ENCODE results near the gene ARHGAP10. TPM values are rescaled to one million over a fixed set of nuclear protein-coding genes. Genes with fewer than 3 reads are reported as not detected.

Gene ARHGAP10
- total RNA-seq, 1 donor from 2014 or later = 28.0 TPM

DNA sequence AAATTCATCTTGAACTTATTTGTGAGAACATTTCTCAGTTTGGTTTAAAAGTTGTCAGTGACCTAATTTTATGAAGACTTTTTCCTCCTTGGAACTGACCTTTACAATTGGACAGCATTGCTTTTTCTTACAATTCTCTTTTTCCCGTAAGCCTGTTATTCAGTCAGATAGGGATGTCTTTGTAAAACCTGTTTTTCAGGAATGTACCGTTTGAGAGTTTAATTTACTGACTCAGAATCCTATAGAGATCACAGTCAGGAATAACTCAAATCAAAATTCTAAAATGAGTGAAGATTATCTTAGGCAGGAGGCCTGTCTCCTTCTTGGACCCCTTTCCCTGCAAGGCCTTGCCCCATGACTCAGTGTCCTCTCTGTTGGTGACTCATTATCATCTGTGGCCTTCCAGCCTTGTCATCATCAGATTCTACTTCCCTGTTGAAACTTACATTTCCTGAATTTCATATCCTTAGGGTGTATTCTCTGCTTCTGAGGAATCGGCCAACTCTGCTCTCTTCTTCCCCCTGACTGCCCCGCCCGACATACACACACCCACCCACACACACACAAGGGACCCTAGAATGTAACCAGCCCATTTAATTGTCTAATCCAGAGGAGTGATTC is 99.8 kb downstream of the ARHGAP10 start:
- H3K27me3 Mint-ChIP-seq (ENCODE audit: low read depth, unreplicated experiment) = no peaks in the 10 kb centered on the region
- H3K9ac ChIP-seq (ENCODE audit: low read length) = peak overlapping the region; percentile 59

GRCh38 chr4:147833254-147833653 is 101.4 kb downstream of the ARHGAP10 start:
- Histone ChIP-seq H3K9ac (ENCODE audit: low read length) (no peak overlapping the region), H3K79me2 (ENCODE audit: insufficient read depth, low read length) (no peaks in the 10 kb centered on the region), H3K4me1 (ENCODE audit: insufficient read depth, low read length) (peaks cover 28% of the 10 kb centered on the region), H3K9me3 (ENCODE audit: insufficient read depth, low read depth, low read length) (no peaks in the 10 kb centered on the region), H2AFZ (ENCODE audit: low read depth, low read length) (no peak overlapping the region), H3K36me3 (ENCODE audit: insufficient read depth, low read length) (no peaks in the 10 kb centered on the region), H3K27me3 (ENCODE audit: insufficient read depth, low read length) (no peaks in the 10 kb centered on the region), H3K4me2 (ENCODE audit: low read length) (no peak overlapping the region), H3K27ac (ENCODE audit: low read depth, low read length) (no peak overlapping the region), H4K20me1 (ENCODE audit: insufficient read depth, low read length) (no peaks in the 10 kb centered on the region), H3K4me3 (ENCODE audit: insufficient read depth, low read depth, low read length) (no peak overlapping the region)
- Mint-ChIP-seq H3K4me3 (ENCODE audit: unreplicated experiment) (no peak overlapping the region), H3K36me3 (ENCODE audit: low read depth, unreplicated experiment) (peaks cover 4% of the 10 kb centered on the region), H3K27ac (ENCODE audit: unreplicated experiment) (peak overlapping the region; percentile 67), H3K4me1 (ENCODE audit: low read depth, unreplicated experiment) (peaks cover 50% of the 10 kb centered on the region), H3K9me3 (ENCODE audit: unreplicated experiment) (no peaks in the 10 kb centered on the region), H3K27me3 (ENCODE audit: low read depth, unreplicated experiment) (no peaks in the 10 kb centered on the region)
- FAIRE-seq (no peak), DNase-seq (ENCODE audit: low read depth) (no peak)
- no peak for TF ChIP-seq CTCF (IDR thresholded peaks at IDR 0.05; ENCODE audit: insufficient read depth, low read depth, low read length)
- no peak for TF ChIP-seq EZH2 (IDR thresholded peaks at IDR 0.05; ENCODE audit: insufficient read depth, low read length)

More for the DNA sequence above, 99.8 kb downstream of the ARHGAP10 start:
- DNase-seq (ENCODE audit: low read depth) (peak; percentile 87), FAIRE-seq (peak; percentile 45)
- no peaks in the 10 kb centered on the region for H3K9me3 Mint-ChIP-seq (ENCODE audit: unreplicated experiment)
- H3K27ac Mint-ChIP-seq (ENCODE audit: unreplicated experiment) = peak overlapping the region; percentile 99
- H3K4me1 ChIP-seq (ENCODE audit: insufficient read depth, low read length) = peaks cover 28% of the 10 kb centered on the region
- peak overlapping the region; percentile 20 for H3K4me3 Mint-ChIP-seq (ENCODE audit: unreplicated experiment)
- peak overlapping the region; percentile 76 for H3K4me2 ChIP-seq (ENCODE audit: low read length)
- H3K36me3 ChIP-seq (ENCODE audit: insufficient read depth, low read length) = no peaks in the 10 kb centered on the region
- H3K4me1 Mint-ChIP-seq (ENCODE audit: low read depth, unreplicated experiment) = peaks cover 51% of the 10 kb centered on the region
- TF ChIP-seq EZH2 (IDR thresholded peaks at IDR 0.05; ENCODE audit: insufficient read depth, low read length) = no peak
- TF ChIP-seq CTCF (IDR thresholded peaks at IDR 0.05; ENCODE audit: insufficient read depth, low read depth, low read length) = no peak
- H3K79me2 ChIP-seq (ENCODE audit: insufficient read depth, low read length) = no peaks in the 10 kb centered on the region
- H3K36me3 Mint-ChIP-seq (ENCODE audit: low read depth, unreplicated experiment) = peaks cover 9% of the 10 kb centered on the region
- H4K20me1 ChIP-seq (ENCODE audit: insufficient read depth, low read length) = no peaks in the 10 kb centered on the region
- peak overlapping the region; percentile 91 for H3K27ac ChIP-seq (ENCODE audit: low read depth, low read length)
- H3K27me3 ChIP-seq (ENCODE audit: insufficient read depth, low read length) = no peaks in the 10 kb centered on the region
- peak overlapping the region; percentile 26 for H2AFZ ChIP-seq (ENCODE audit: low read depth, low read length)
- no peaks in the 10 kb centered on the region for H3K9me3 ChIP-seq (ENCODE audit: insufficient read depth, low read depth, low read length)
- no peak overlapping the region for H3K4me3 ChIP-seq (ENCODE audit: insufficient read depth, low read depth, low read length)

DNA sequence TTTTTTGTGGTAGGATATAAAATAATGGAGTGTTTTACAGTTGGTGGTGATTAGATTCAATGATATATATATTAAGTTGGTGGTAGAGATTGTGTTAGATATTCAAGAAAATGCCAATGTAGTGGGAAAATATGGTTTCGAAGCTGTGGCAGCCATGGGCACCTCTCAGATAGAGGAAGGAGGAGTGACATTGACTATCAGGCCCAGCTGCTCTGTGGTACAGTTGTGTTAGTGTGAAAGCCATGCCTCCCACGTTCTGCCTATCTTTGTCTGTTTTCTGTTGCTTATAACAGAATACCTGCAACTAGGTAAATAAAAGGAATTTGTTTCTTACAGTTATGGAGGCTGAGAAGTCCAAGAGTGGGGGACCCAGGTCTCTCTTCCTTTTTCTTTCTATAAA is 101.9 kb downstream of the ARHGAP10 start:
- H3K9me3 ChIP-seq (ENCODE audit: insufficient read depth, low read depth, low read length) = no peaks in the 10 kb centered on the region
- no peaks in the 10 kb centered on the region for H3K36me3 ChIP-seq (ENCODE audit: insufficient read depth, low read length)
- H2AFZ ChIP-seq (ENCODE audit: low read depth, low read length) = no peak overlapping the region
- no peaks in the 10 kb centered on the region for H3K9me3 Mint-ChIP-seq (ENCODE audit: unreplicated experiment)
- H3K79me2 ChIP-seq (ENCODE audit: insufficient read depth, low read length) = no peaks in the 10 kb centered on the region
- DNase-seq (ENCODE audit: low read depth) = no peak
- H3K27me3 ChIP-seq (ENCODE audit: insufficient read depth, low read length) = no peaks in the 10 kb centered on the region
- H3K36me3 Mint-ChIP-seq (ENCODE audit: low read depth, unreplicated experiment) = peaks cover 4% of the 10 kb centered on the region
- no peak overlapping the region for H3K4me3 Mint-ChIP-seq (ENCODE audit: unreplicated experiment)
- no peak overlapping the region for H3K27ac ChIP-seq (ENCODE audit: low read depth, low read length)
- FAIRE-seq = no peak
- H3K4me2 ChIP-seq (ENCODE audit: low read length) = no peak overlapping the region
- H3K9ac ChIP-seq (ENCODE audit: low read length) = no peak overlapping the region
- H3K4me1 Mint-ChIP-seq (ENCODE audit: low read depth, unreplicated experiment) = peaks cover 47% of the 10 kb centered on the region
- H3K4me1 ChIP-seq (ENCODE audit: insufficient read depth, low read length) = peaks cover 28% of the 10 kb centered on the region
- no peaks in the 10 kb centered on the region for H4K20me1 ChIP-seq (ENCODE audit: insufficient read depth, low read length)
- TF ChIP-seq CTCF (IDR thresholded peaks at IDR 0.05; ENCODE audit: insufficient read depth, low read depth, low read length) = no peak
- no peak for TF ChIP-seq EZH2 (IDR thresholded peaks at IDR 0.05; ENCODE audit: insufficient read depth, low read length)
- no peaks in the 10 kb centered on the region for H3K27me3 Mint-ChIP-seq (ENCODE audit: low read depth, unreplicated experiment)
- H3K27ac Mint-ChIP-seq (ENCODE audit: unreplicated experiment) = peak overlapping the region; percentile 67
- no peak overlapping the region for H3K4me3 ChIP-seq (ENCODE audit: insufficient read depth, low read depth, low read length)

Data from astrocyte (in vitro differentiated cells and primary cell).